H1 (cell line): ENCODE data around the gene EIPR1. TPM values are rescaled to one million over a fixed set of nuclear protein-coding genes. Genes with fewer than 3 reads are reported as not detected.

Source experiments
- CTCF ChIA-PET: fragments of 300-600 bp; sonication (Branson Sonifier 250); formaldehyde crosslinking; loops from one replicate; lab custom pipeline; 2021; ENCODE audit not compliant: partially characterized antibody; lab: Charles Lee
- POLR2A ChIA-PET: fragments of 300-600 bp; sonication (Branson Sonifier 250); formaldehyde crosslinking; loops from one replicate; lab custom pipeline; 2021; ENCODE audit warnings: inconsistent platforms; ENCODE audit not compliant: partially characterized antibody; lab: Charles Lee
- DNase-seq, 2 experiments: peaks; one replicate each; pipeline versions ENCODE4 v3.0.0 to v3.0.0-alpha.2; 2010 to 2022; ENCODE audit warnings: low spot score in 2 of 2, low read depth in 1 of 2, mixed read lengths in 1 of 2
- FAIRE-seq: peaks from 2 replicates; lab custom pipeline; 2011; peaks lifted over from hg19 to GRCh38; lab: Jason Lieb, UNC
- H2AFZ ChIP-seq: 2 replicates; pipeline ENCODE4 v1.8.1; 2012; ENCODE audit warnings: low read length, inconsistent platforms
- H2AK5ac ChIP-seq: 2 replicates; pipeline ENCODE4 v1.6.1; 2013; ENCODE audit warnings: low read depth, low read length
- H2BK120ac ChIP-seq: replicated peaks from 2 replicates; pipeline ENCODE3; 2013; ENCODE audit warnings: low read depth, low read length, inconsistent platforms
- H2BK12ac ChIP-seq: 2 replicates; pipeline ENCODE4 v1.6.1; 2013; ENCODE audit warnings: low read depth, low read length
- H2BK15ac ChIP-seq: 2 replicates; pipeline ENCODE4 v1.6.1; 2013; ENCODE audit warnings: low read length
- H2BK20ac ChIP-seq: 2 replicates; pipeline ENCODE4 v1.6.1; 2013; ENCODE audit warnings: low read length
- H2BK5ac ChIP-seq: 2 replicates; pipeline ENCODE4 v1.6.1; 2013; ENCODE audit warnings: low read depth, low read length
- H3K14ac ChIP-seq: 2 replicates; pipeline ENCODE4 v1.6.1; 2013; ENCODE audit warnings: inconsistent platforms; ENCODE audit not compliant: insufficient read length
- H3K18ac ChIP-seq: 2 replicates; pipeline ENCODE4 v1.6.1; 2013; ENCODE audit warnings: low read length; ENCODE audit errors: extremely low read depth
- H3K23ac ChIP-seq: 2 replicates; pipeline ENCODE4 v1.6.1; 2013; ENCODE audit warnings: inconsistent platforms; ENCODE audit not compliant: insufficient read length
- H3K23me2 ChIP-seq: 2 replicates; pipeline ENCODE4 v1.6.1; 2013; ENCODE audit warnings: low read depth, low read length
- H3K27ac ChIP-seq: 2 replicates; pipeline ENCODE4 v1.6.1; 2011; ENCODE audit warnings: low read depth, low read length, inconsistent platforms
- H3K27me3 ChIP-seq, 4 experiments: replicated peaks in 1 of 4; 1 replicate in 1 of 4; 2 replicates in 3 of 4; pipeline versions ENCODE4 v1.6.1 to v1.8.1; 2011 to 2013; ENCODE audit warnings: low read length in 3 of 4, mild to moderate bottlenecking in 3 of 4, inconsistent platforms in 2 of 4, mixed read lengths in 2 of 4, moderate library complexity in 1 of 4; ENCODE audit not compliant: control insufficient read depth in 3 of 4, insufficient read depth in 3 of 4; ENCODE audit errors: extremely low read depth in 1 of 4
- H3K36me3 ChIP-seq, 4 experiments: 2 replicates each; pipeline versions ENCODE4 v1.6.1 to v1.8.1; 2011 to 2013; ENCODE audit warnings: mild to moderate bottlenecking in 4 of 4, low read length in 3 of 4, moderate library complexity in 2 of 4, control low read depth in 1 of 4, inconsistent platforms in 1 of 4; ENCODE audit not compliant: insufficient read depth in 4 of 4, control insufficient read depth in 2 of 4
- H3K4ac ChIP-seq: replicated peaks from 2 replicates; pipeline ENCODE3; 2013; ENCODE audit warnings: low read length, low read depth, mixed read lengths, inconsistent platforms; ENCODE audit not compliant: insufficient read length
- H3K4me1 ChIP-seq, 4 experiments: replicated peaks in 1 of 4; 1 replicate in 1 of 4; 2 replicates in 3 of 4; pipeline versions ENCODE4 v1.6.1 to v1.8.1; 2011 to 2013; ENCODE audit warnings: low read length in 3 of 4, inconsistent platforms in 2 of 4, mixed read lengths in 1 of 4; ENCODE audit not compliant: insufficient read depth in 4 of 4, control insufficient read depth in 3 of 4
- H3K4me2 ChIP-seq, 2 experiments: 2 replicates each; pipeline versions ENCODE4 v1.6.1 to v1.8.1; 2011 to 2013; ENCODE audit warnings: low read depth in 2 of 2, low read length in 2 of 2, control low read depth in 1 of 2, inconsistent platforms in 1 of 2, mild to moderate bottlenecking in 1 of 2; ENCODE audit not compliant: insufficient read depth in 1 of 2
- H3K4me3 ChIP-seq, 4 experiments: fragments of 200-600, 300-600 bp in 1 of 4; sonication (generic), shearing (Covaris generic), sonication (Bioruptor Twin) in 1 of 4; 2 replicates each; pipeline versions ENCODE4 v1.5.1 to v1.8.1; 2011 to 2016; ENCODE audit warnings: low read length in 4 of 4, low read depth in 3 of 4, control low read depth in 2 of 4, inconsistent platforms in 2 of 4, mild to moderate bottlenecking in 2 of 4, mixed read lengths in 1 of 4, moderate library complexity in 1 of 4; ENCODE audit not compliant: insufficient read depth in 2 of 4; ENCODE audit errors: extremely low read depth in 1 of 4
- H3K56ac ChIP-seq: replicated peaks from 2 replicates; pipeline ENCODE3; 2013; ENCODE audit warnings: low read depth, mild to moderate bottlenecking, mixed read lengths, low read length, inconsistent platforms; ENCODE audit not compliant: insufficient read length
- H3K79me1 ChIP-seq: 2 replicates; pipeline ENCODE4 v1.6.1; 2013; ENCODE audit warnings: low read depth, low read length, control low read depth
- H3K79me2 ChIP-seq, 2 experiments: 2 replicates each; pipeline versions ENCODE4 v1.6.1 to v1.8.1; 2012 to 2013; ENCODE audit warnings: low read length in 2 of 2, mild to moderate bottlenecking in 2 of 2, inconsistent platforms in 1 of 2; ENCODE audit not compliant: insufficient read depth in 2 of 2, control insufficient read depth in 1 of 2
- H3K9ac ChIP-seq, 4 experiments: replicated peaks in 1 of 4; 1 replicate in 1 of 4; 2 replicates in 3 of 4; pipeline versions ENCODE4 v1.6.1 to v1.8.1; 2011 to 2013; ENCODE audit warnings: low read depth in 3 of 4, low read length in 3 of 4, control low read depth in 2 of 4, mild to moderate bottlenecking in 2 of 4, moderate library complexity in 2 of 4, inconsistent platforms in 1 of 4; ENCODE audit errors: extremely low read depth in 1 of 4
- H3K9me3 ChIP-seq, 2 experiments: 2 replicates each; pipeline versions ENCODE4 v1.6.1 to v1.8.1; 2012 to 2013; ENCODE audit warnings: mild to moderate bottlenecking in 2 of 2, moderate library complexity in 2 of 2, control low read depth in 1 of 2, inconsistent platforms in 1 of 2, low read depth in 1 of 2, low read length in 1 of 2, mixed read lengths in 1 of 2; ENCODE audit not compliant: insufficient read depth in 2 of 2
- H4K20me1 ChIP-seq, 2 experiments: replicated peaks in 1 of 2; 2 replicates each; pipeline versions ENCODE3 to v1.8.1; 2011 to 2013; ENCODE audit warnings: inconsistent platforms in 2 of 2, low read length in 2 of 2, mild to moderate bottlenecking in 1 of 2; ENCODE audit not compliant: insufficient read depth in 2 of 2, control insufficient read depth in 1 of 2
- H4K5ac ChIP-seq: 2 replicates; pipeline ENCODE4 v1.6.1; 2013; ENCODE audit warnings: low read length, low read depth, mixed read lengths, inconsistent platforms; ENCODE audit not compliant: insufficient read length
- H4K8ac ChIP-seq: 2 replicates; pipeline ENCODE4 v1.8.0; 2013; ENCODE audit warnings: mild to moderate bottlenecking, moderate library complexity, low read length, inconsistent platforms; ENCODE audit not compliant: insufficient read depth; ENCODE audit errors: extremely low read depth
- H4K91ac ChIP-seq: replicated peaks from 2 replicates; pipeline ENCODE3; 2013; ENCODE audit warnings: low read length, mixed read lengths, inconsistent platforms; ENCODE audit not compliant: insufficient read length
- BCL11A ChIP-seq, 2 experiments: IDR thresholded peaks; one replicate each; pipeline ENCODE4 v1.6.1; 2011; ENCODE audit warnings: low read depth in 2 of 2, low read length in 2 of 2, mild to moderate bottlenecking in 2 of 2
- CBX5 ChIP-seq: fragments of 300-800, 300-1000 bp; sonication (generic); IDR thresholded peaks from 2 replicates; pipeline ENCODE4 v1.7.1; 2016; ENCODE audit warnings: antibody characterized with exemption, low read length, low read depth
- CTBP2 ChIP-seq: IDR thresholded peaks from 2 replicates; pipeline ENCODE4 v1.7.0; 2011; ENCODE audit warnings: borderline replicate concordance, mild to moderate bottlenecking, moderate library complexity, mixed read lengths, low read length; ENCODE audit not compliant: insufficient read depth, insufficient read length
- EGR1 ChIP-seq: IDR thresholded peaks from 2 replicates; pipeline ENCODE4 v1.6.1; 2011; ENCODE audit warnings: low read depth, low read length, borderline replicate concordance
- EZH2 ChIP-seq: fragments of 200-600 bp; sonication (generic); IDR thresholded peaks from 2 replicates; pipeline ENCODE4 v1.7.1; 2012; ENCODE audit warnings: low read depth, mild to moderate bottlenecking, moderate library complexity, low read length, inconsistent platforms; ENCODE audit not compliant: severe bottlenecking
- FOSL1 ChIP-seq: IDR thresholded peaks from 2 replicates; pipeline ENCODE4 v1.6.1; 2011; ENCODE audit warnings: mild to moderate bottlenecking, low read depth, low read length, moderate library complexity; ENCODE audit not compliant: insufficient read depth
- GABPA ChIP-seq: IDR thresholded peaks from 2 replicates; pipeline ENCODE4 v1.6.1; 2011; ENCODE audit warnings: mild to moderate bottlenecking, low read length, moderate library complexity, borderline replicate concordance; ENCODE audit not compliant: insufficient read depth
- NANOG ChIP-seq: IDR thresholded peaks from 2 replicates; pipeline ENCODE4 v1.6.1; 2011; ENCODE audit warnings: low read length, low read depth, mild to moderate bottlenecking, inconsistent platforms; ENCODE audit not compliant: insufficient read depth, poor library complexity, severe bottlenecking
- WGBS, 2 experiments: shearing (Covaris generic) in 1 of 2; methylation state at CpG; one replicate each; pipeline versions ENCODE4 v1.1.6 to v1.1.7; 2013 to 2015; ENCODE audit warnings: low lambda C conversion rate in 2 of 2, mixed read lengths in 2 of 2, inconsistent platforms in 1 of 2, low coverage in 1 of 2, missing lambda C conversion rate in 1 of 2; ENCODE audit not compliant: insufficient replicate concordance in 2 of 2, insufficient coverage in 1 of 2, insufficient read length in 1 of 2; ENCODE audit errors: extremely low coverage in 1 of 2, missing lambda C conversion rate in 1 of 2; 5-methylcytosine and 5-hydroxymethylcytosine counted together
- polyA plus RNA-seq, 7 experiments: library from polyadenylated mRNA; depleted of rRNA in 3 of 7; stranded (reverse) in 5 of 7; unstranded in 2 of 7; fragments of >200 nt in 5 of 7; fragments of 200-250 nt in 2 of 7; gene quantifications; 1 replicate in 5 of 7; 2 replicates in 1 of 7; 4 replicates in 1 of 7; pipeline versions ENCODE4 v1.2.1 to v1.2.3, GENCODE V29; 2011 to 2013; ENCODE audit warnings: missing spikeins in 2 of 7, mixed read lengths in 2 of 7
- total RNA-seq: library from RNA; stranded (reverse); fragmentation: NEBNext Ultra II Directional; extraction: Animal tissue kit (Norgen Biotek cat#: 25700); gene quantifications from 2 replicates; pipeline ENCODE4 v1.2.1, GENCODE V29; 2021

The EIPR1 gene
- total and polyA plus RNA-seq, 2 of the 8 experiments (the other 6 are each of a cell fraction or from before 2014, with no cell fraction given), result 26.3 to 56.4 TPM

- Histone ChIP-seq H2BK15ac (no peak overlapping the region), H3K4ac (no peak overlapping the region), H3K9ac (no peak overlapping the region), H2BK5ac (no peak overlapping the region), H3K79me2 (peaks cover 0 to 7% of the 10 kb centered on the region in 2 experiments; a peak in 1 of 4 replicates), H3K27me3 (no peaks in the 10 kb centered on the region), H2AFZ (no peak overlapping the region), H2BK12ac (no peak overlapping the region), H3K18ac (no peak overlapping the region), H4K20me1 (peaks cover 2% of the 10 kb centered on the region in 2 experiments), H4K8ac (no peak overlapping the region), H3K27ac (no peak overlapping the region), H4K91ac (no peak overlapping the region), H2AK5ac (no peak overlapping the region), H2BK120ac (no peak overlapping the region), H3K79me1 (peaks cover 2% of the 10 kb centered on the region; the same call in 1 of the 2 replicates), H3K23ac (no peak overlapping the region), H3K4me3 (no peak overlapping the region), H3K4me2 (no peak overlapping the region), H3K4me1 (peaks cover 0 to 10% (median 0%) of the 10 kb centered on the region in 4 experiments; a peak in 3 of 7 replicates), H4K5ac (no peak overlapping the region), H3K23me2 (no peaks in the 10 kb centered on the region), H3K56ac (no peak overlapping the region), H3K14ac (no peak overlapping the region), H2BK20ac (no peak overlapping the region), H3K36me3 (no peaks in the 10 kb centered on the region), H3K9me3 (no peaks in the 10 kb centered on the region)
- WGBS, 2 experiments, result 93 to 100% methylated on average over 1 to 14 of the region's 14 CpGs
- POLR2A ChIA-PET, result no interaction called here
- CTCF ChIA-PET, result interaction anchor here (0.9 to 1.4 kb wide), 2 partner anchors 24 to 100 kb away, joined by 3 to 4 read pairs; no protein-coding TSS in a partner anchor
- FAIRE-seq, result no peak
- TF ChIP-seq GABPA (no peak), CTBP2 (no peak), BCL11A (IDR thresholded peaks at IDR 0.05; ENCODE audit: low read depth in 2 of 2, low read length in 2 of 2) (no peak), NANOG (no peak), EGR1 (no peak), CBX5 (no peak), FOSL1 (no peak), EZH2 (no peak)
- no peak for DNase-seq
Observed at GRCh38 chr2:3278521-3279218, 98.9 kb downstream of the EIPR1 start.
